Neuron (in vitro differentiated cells): ENCODE results near the gene FAM83C.

Experiments used
- H2AFZ ChIP-seq: one replicate; pipeline ENCODE4 v1.6.1; 2013; ENCODE audit warnings: low read depth, mild to moderate bottlenecking, inconsistent platforms, low read length, moderate library complexity
- H3K27me3 ChIP-seq: one replicate; pipeline ENCODE4 v1.6.1; 2013; ENCODE audit warnings: low read length; ENCODE audit not compliant: insufficient read depth
- H3K36me3 ChIP-seq: one replicate; pipeline ENCODE4 v1.6.1; 2013; ENCODE audit warnings: low read length; ENCODE audit not compliant: insufficient read depth
- H3K4me1 ChIP-seq: one replicate; pipeline ENCODE4 v1.6.1; 2013; ENCODE audit warnings: low read length; ENCODE audit not compliant: insufficient read depth
- H3K4me3 ChIP-seq: 2 replicates; pipeline ENCODE4 v1.5.1; 2013; ENCODE audit warnings: mild to moderate bottlenecking, low read length, moderate library complexity
- H3K9me3 ChIP-seq: one replicate; pipeline ENCODE4 v1.6.1; 2013; ENCODE audit warnings: low read length

FAM83C gene

DNA sequence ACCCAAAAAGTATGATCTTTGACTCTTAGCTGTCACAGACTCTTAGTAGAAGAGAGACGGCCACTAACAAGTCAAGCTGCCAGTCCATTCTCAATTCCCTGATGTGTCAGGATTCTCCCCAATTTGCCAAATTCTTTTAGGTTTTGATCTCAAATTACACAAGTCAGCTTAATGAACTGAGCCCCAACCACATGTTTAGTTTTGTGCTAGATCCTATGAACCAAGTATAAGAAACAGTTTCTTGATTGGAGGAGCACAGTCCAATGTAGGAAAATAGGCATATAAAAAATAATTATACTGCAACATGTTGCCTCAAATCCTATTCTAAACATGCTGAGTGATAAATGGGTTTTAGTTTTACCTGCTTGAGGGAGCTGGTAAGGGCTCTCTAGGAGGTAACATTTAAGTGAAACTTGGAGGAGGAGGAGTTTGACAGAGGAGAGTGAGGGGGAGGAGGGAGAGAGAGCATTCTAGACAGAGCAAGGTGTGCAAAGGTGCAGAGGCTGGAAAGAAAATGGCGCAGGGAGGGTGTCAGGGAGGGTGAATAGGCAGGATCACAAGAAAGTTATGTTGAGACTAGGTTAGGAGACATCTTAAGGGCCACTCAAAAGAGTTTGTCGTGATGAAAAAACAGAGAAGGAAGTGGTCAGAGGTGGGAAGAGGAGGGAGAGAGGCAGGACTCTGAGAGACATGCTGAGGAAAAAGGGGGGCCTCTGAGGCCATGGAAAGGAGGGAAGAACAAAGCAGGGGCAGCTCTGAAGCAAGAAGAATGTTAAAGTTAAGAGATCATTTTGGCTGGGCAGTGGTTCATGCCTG, 22.8 kb upstream of the FAM83C start:
- H2AFZ ChIP-seq, result no peak overlapping the region
- H3K9me3 ChIP-seq, result no peaks in the 10 kb centered on the region
- no peaks in the 10 kb centered on the region for H3K36me3 ChIP-seq
- no peak overlapping the region for H3K4me3 ChIP-seq
- H3K27me3 ChIP-seq, result no peaks in the 10 kb centered on the region
- H3K4me1 ChIP-seq, result peaks cover 15% of the 10 kb centered on the region

- Histone ChIP-seq H3K4me3 (no peak overlapping the region), H3K36me3 (no peaks in the 10 kb centered on the region), H3K4me1 (no peaks in the 10 kb centered on the region), H3K9me3 (no peaks in the 10 kb centered on the region), H3K27me3 (no peaks in the 10 kb centered on the region), H2AFZ (no peak overlapping the region)
These were observed 20.1 kb upstream of the FAM83C start for GRCh38 chr20:35312318-35312717.

GRCh38 chr20:35311822-35312221, 19.6 kb upstream of the FAM83C start:
- Histone ChIP-seq H3K4me3 (no peak overlapping the region), H2AFZ (no peak overlapping the region), H3K27me3 (no peaks in the 10 kb centered on the region), H3K4me1 (no peaks in the 10 kb centered on the region), H3K36me3 (no peaks in the 10 kb centered on the region), H3K9me3 (no peaks in the 10 kb centered on the region)

DNA sequence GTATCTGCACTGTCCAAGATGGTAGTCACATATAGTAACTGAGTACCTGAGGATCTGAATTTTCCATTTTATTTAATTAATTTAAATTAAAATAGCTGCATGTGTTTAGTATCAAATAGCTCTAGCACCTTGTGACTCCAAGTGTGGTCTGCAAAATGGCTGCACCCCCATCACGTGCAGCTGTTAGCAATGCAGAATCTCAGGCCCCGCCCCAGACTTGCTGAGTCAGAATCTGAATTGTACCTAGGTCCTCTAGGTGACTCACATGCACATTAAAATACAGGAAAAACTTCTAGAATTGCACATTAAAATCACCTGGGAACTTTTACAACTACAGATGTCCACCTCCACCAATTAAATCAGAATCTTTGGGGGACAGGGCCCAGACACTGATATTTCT, 19.2 kb upstream of the FAM83C start:
- Histone ChIP-seq H2AFZ (no peak overlapping the region), H3K36me3 (no peaks in the 10 kb centered on the region), H3K27me3 (no peaks in the 10 kb centered on the region), H3K4me3 (no peak overlapping the region), H3K9me3 (no peaks in the 10 kb centered on the region), H3K4me1 (no peaks in the 10 kb centered on the region)

- Histone ChIP-seq H3K4me3 (no peak overlapping the region), H3K27me3 (no peaks in the 10 kb centered on the region), H3K4me1 (peaks cover 7% of the 10 kb centered on the region), H3K9me3 (no peaks in the 10 kb centered on the region), H2AFZ (no peak overlapping the region), H3K36me3 (no peaks in the 10 kb centered on the region)
These were observed 15.7 kb upstream of the FAM83C start for GRCh38 chr20:35307666-35308653.

DNA sequence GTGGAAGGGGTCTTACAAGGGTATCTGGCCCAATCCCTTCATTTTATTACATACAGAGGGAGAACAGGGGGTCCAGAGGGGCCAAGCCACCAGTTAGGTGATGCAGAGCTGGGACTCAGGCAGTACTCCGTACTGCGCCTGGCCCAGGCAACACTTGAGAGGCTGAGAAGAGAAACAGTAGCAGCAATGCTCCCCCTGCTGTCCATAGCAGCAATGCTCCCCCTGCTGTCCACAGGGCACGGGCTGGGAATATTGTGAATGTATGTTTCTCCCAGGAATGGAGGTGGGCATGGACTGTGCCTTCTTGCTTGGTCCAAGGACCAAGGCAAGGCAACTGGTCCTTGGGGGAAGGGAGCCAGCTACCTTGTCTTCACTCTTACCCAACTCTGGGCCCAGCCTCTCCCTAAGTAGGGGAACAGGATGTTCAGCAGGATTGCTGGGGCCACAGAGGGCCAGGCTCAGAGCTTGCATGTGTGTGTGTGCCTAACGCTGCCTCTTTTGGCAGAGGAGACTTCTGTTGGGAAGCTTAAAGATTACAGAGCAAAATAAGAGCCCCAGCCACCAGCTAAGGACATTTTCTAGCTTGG, 14.8 kb upstream of the FAM83C start:
- Histone ChIP-seq H3K4me1 (peaks cover 7% of the 10 kb centered on the region), H3K27me3 (no peaks in the 10 kb centered on the region), H2AFZ (no peak overlapping the region), H3K4me3 (no peak overlapping the region), H3K9me3 (no peaks in the 10 kb centered on the region), H3K36me3 (no peaks in the 10 kb centered on the region)

DNA sequence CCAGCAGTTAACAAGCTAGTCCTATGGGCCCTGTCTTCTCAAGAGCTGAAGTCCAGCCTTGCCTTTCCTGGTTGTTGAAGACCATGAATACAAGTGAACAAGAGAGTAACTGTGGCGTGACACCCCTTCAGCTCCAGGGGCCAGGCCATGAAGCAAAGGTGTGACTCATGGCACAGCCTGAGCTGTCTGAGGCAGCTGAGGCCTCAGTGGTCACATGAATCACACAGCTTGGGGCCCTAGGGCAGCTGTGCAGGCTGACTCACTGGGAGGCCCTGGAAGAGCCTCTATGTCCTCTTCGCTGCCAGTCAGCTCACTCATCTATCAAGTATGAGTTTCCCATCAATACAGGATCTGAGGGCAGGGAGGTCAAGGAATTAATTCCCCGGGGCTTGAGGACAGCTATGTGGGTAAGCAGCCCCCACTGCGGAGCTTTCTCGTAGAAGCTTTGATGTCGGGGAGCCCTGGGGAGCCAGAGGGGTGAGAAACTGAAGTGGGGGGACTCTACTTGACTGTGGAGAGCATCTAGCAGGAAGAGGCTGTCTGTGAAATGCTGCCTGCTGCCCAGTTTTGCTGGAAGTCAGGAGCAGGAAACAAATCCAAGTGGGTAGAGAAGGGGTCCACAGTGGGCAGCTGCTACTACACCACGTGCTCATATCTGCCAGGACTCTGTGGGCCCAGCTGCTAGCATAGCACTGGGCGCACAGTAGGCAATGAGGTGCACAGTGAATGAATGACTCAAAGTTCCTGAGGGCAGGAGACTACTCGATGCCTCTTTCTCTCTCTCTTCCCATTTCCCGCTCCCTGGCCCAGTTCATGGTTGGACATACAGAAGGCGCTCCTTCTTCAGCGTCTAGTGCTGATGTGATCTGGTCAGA, 13.7 kb upstream of the FAM83C start:
- Histone ChIP-seq H3K4me3 (no peak overlapping the region), H3K4me1 (peaks cover 7% of the 10 kb centered on the region), H3K36me3 (no peaks in the 10 kb centered on the region), H3K27me3 (no peaks in the 10 kb centered on the region), H3K9me3 (no peaks in the 10 kb centered on the region), H2AFZ (no peak overlapping the region)

- H3K4me1 ChIP-seq, result peaks cover 7% of the 10 kb centered on the region
- H3K9me3 ChIP-seq, result no peaks in the 10 kb centered on the region
- no peaks in the 10 kb centered on the region for H3K27me3 ChIP-seq
- no peak overlapping the region for H3K4me3 ChIP-seq
- H3K36me3 ChIP-seq, result no peaks in the 10 kb centered on the region
- H2AFZ ChIP-seq, result no peak overlapping the region
These were observed 12.7 kb upstream of the FAM83C start for GRCh38 chr20:35304956-35305355.

GRCh38 chr20:35303735-35304491, 11.7 kb upstream of the FAM83C start:
- Histone ChIP-seq H3K27me3 (no peaks in the 10 kb centered on the region), H3K4me1 (peaks cover 7% of the 10 kb centered on the region), H2AFZ (no peak overlapping the region), H3K4me3 (no peak overlapping the region), H3K9me3 (no peaks in the 10 kb centered on the region), H3K36me3 (no peaks in the 10 kb centered on the region)

DNA sequence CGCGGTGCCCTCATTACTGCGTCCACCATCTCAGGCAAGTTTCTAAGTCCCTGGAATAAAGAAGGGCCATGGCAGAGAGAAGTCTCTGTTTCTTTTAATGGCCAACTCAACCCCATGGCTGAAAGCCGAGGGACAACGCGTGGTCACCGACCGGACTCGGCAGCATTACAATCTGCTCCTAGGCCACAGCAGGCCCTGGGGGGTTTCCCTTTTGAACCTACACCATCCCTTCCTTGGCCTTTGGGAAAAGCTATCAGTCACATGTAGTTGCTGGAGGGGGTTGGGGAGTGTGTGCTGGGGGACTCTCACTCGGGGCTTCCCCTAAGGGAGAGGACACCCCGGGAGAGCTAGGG, 11.1 kb upstream of the FAM83C start:
- H3K27me3 ChIP-seq, result no peaks in the 10 kb centered on the region
- H3K4me1 ChIP-seq, result peaks cover 7% of the 10 kb centered on the region
- H3K9me3 ChIP-seq, result no peaks in the 10 kb centered on the region
- no peaks in the 10 kb centered on the region for H3K36me3 ChIP-seq
- no peak overlapping the region for H3K4me3 ChIP-seq
- no peak overlapping the region for H2AFZ ChIP-seq

GRCh38 chr20:35302421-35303335, 10.5 kb upstream of the FAM83C start:
- Histone ChIP-seq H3K9me3 (no peaks in the 10 kb centered on the region), H2AFZ (no peak overlapping the region), H3K4me1 (peaks cover 7% of the 10 kb centered on the region), H3K4me3 (no peak overlapping the region), H3K27me3 (no peaks in the 10 kb centered on the region), H3K36me3 (no peaks in the 10 kb centered on the region)
